ENCODE results near the gene MASP2.
A peak's percentile ranks its signal among the peaks of the same experiment; 100 is the strongest.
"Not testable (repeated sequence)": the region's sequence is repeated elsewhere in the genome, so short reads cannot be mapped to it uniquely, and the experiment has no call there.

MASP2 gene

GRCh38 chr1:11019971-11020370 is 27.1 kb downstream of the MASP2 start:
- in situ Hi-C loops (cut with MboI; ENCODE audit: low pct_unique_long_range_greater_than_20kb, low sequenced_read_pairs): no loop called here

GRCh38 chr1:11019358-11019757 is 27.7 kb downstream of the MASP2 start:
- in situ Hi-C loops (cut with MboI; ENCODE audit: low pct_unique_long_range_greater_than_20kb, low sequenced_read_pairs); DNase-seq: not testable (repeated sequence)

More at GRCh38 chr1:11019971-11020370, 27.1 kb downstream of the MASP2 start:
- no peak for DNase-seq

- no peak for DNase-seq
- in situ Hi-C loops (cut with MboI; ENCODE audit: low pct_unique_long_range_greater_than_20kb, low sequenced_read_pairs): no loop called here
Measured at GRCh38 chr1:11013160-11013531, 33.9 kb downstream of the MASP2 start.

- peak; percentile 92 for DNase-seq
- in situ Hi-C loops (cut with MboI; ENCODE audit: low pct_unique_long_range_greater_than_20kb, low sequenced_read_pairs): no loop called here
Measured at GRCh38 chr1:11012260-11013159, 34.5 kb downstream of the MASP2 start, which contains the start of gene TARDBP. TARDBP (plus strand) TSS chr1:11012654; CDS start chr1:11013728, 1,074 bp downstream.

- in situ Hi-C loops (cut with MboI; ENCODE audit: low pct_unique_long_range_greater_than_20kb, low sequenced_read_pairs): no loop called here
- no peak for DNase-seq
Measured at GRCh38 chr1:11000526-11000925, 46.5 kb downstream of the MASP2 start.

GRCh38 chr1:10996100-10996499 is 50.9 kb downstream of the MASP2 start:
- DNase-seq: no peak
- in situ Hi-C loops (cut with MboI; ENCODE audit: low pct_unique_long_range_greater_than_20kb, low sequenced_read_pairs): no loop called here

GRCh38 chr1:10992864-10993263 is 54.2 kb downstream of the MASP2 start:
- in situ Hi-C loops (cut with MboI; ENCODE audit: low pct_unique_long_range_greater_than_20kb, low sequenced_read_pairs): no loop called here
- no peak for DNase-seq

- in situ Hi-C loops (cut with MboI; ENCODE audit: low pct_unique_long_range_greater_than_20kb, low sequenced_read_pairs); DNase-seq: not testable (repeated sequence)
Measured at GRCh38 chr1:10992004-10992403, 55.0 kb downstream of the MASP2 start.

- in situ Hi-C loops (cut with MboI; ENCODE audit: low pct_unique_long_range_greater_than_20kb, low sequenced_read_pairs): no loop called here
Measured at GRCh38 chr1:10990828-10991227, 56.2 kb downstream of the MASP2 start.

GRCh38 chr1:10989920-10990516 is 57.0 kb downstream of the MASP2 start:
- DNase-seq; in situ Hi-C loops (cut with MboI; ENCODE audit: low pct_unique_long_range_greater_than_20kb, low sequenced_read_pairs): not testable (repeated sequence)

More at GRCh38 chr1:10990828-10991227, 56.2 kb downstream of the MASP2 start:
- no peak for DNase-seq

GRCh38 chr1:10989095-10989494 is 57.9 kb downstream of the MASP2 start:
- DNase-seq: no peak
- in situ Hi-C loops (cut with MboI; ENCODE audit: low pct_unique_long_range_greater_than_20kb, low sequenced_read_pairs): no loop called here

- no peak for DNase-seq
- in situ Hi-C loops (cut with MboI; ENCODE audit: low pct_unique_long_range_greater_than_20kb, low sequenced_read_pairs): no loop called here
Measured at GRCh38 chr1:10987840-10988417, 59.1 kb downstream of the MASP2 start.

- no peak for DNase-seq
- in situ Hi-C loops (cut with MboI; ENCODE audit: low pct_unique_long_range_greater_than_20kb, low sequenced_read_pairs): no loop called here
Measured at GRCh38 chr1:10986525-10986890, 60.5 kb downstream of the MASP2 start.

- in situ Hi-C loops (cut with MboI; ENCODE audit: low pct_unique_long_range_greater_than_20kb, low sequenced_read_pairs): no loop called here
- no peak for DNase-seq
Measured at GRCh38 chr1:10980841-10981727, 66.0 kb downstream of the MASP2 start.

- in situ Hi-C loops (cut with MboI; ENCODE audit: low pct_unique_long_range_greater_than_20kb, low sequenced_read_pairs): no loop called here
- DNase-seq: no peak
Measured at GRCh38 chr1:10980094-10980577, 66.9 kb downstream of the MASP2 start.

GRCh38 chr1:10979483-10979920 is 67.5 kb downstream of the MASP2 start:
- in situ Hi-C loops (cut with MboI; ENCODE audit: low pct_unique_long_range_greater_than_20kb, low sequenced_read_pairs): no loop called here
- no peak for DNase-seq

- in situ Hi-C loops (cut with MboI; ENCODE audit: low pct_unique_long_range_greater_than_20kb, low sequenced_read_pairs): no loop called here
Measured at GRCh38 chr1:10978719-10979118, 68.3 kb downstream of the MASP2 start.

More at GRCh38 chr1:10978719-10979118, 68.3 kb downstream of the MASP2 start:
- no peak for DNase-seq

Measured in KBM-7 (cell line).